ENCODE measurements around the gene RAB39A. TPM values are rescaled to one million over a fixed set of nuclear protein-coding genes. Genes with fewer than 3 reads are reported as not detected.
A peak's percentile ranks its signal among the peaks of the same experiment; 100 is the strongest.

The RAB39A gene
- total and polyA plus RNA-seq, 8 donors, result 0.80 to 5.6 (median 1.1) TPM

GRCh38 chr11:107988397-107989158 is 60.3 kb downstream of the RAB39A start:
- TF ChIP-seq CTCF (IDR thresholded peaks at IDR 0.05), result no peak
- H3K9me3 ChIP-seq, result no peaks in the 10 kb centered on the region
- peak; percentile 80 for ATAC-seq

GRCh38 chr11:107991868-107992414 is 63.7 kb downstream of the RAB39A start:
- intact Hi-C loops (cut with DNase I), result no loop called here
- Histone ChIP-seq H3K4me1 (no peaks in the 10 kb centered on the region), H3K36me3 (no peaks in the 10 kb centered on the region), H3K9me3 (no peaks in the 10 kb centered on the region), H3K4me3 (no peak overlapping the region), H3K27ac (no peak overlapping the region), H3K27me3 (no peaks in the 10 kb centered on the region)
- no peak for TF ChIP-seq CTCF (IDR thresholded peaks at IDR 0.05)
- ATAC-seq (no peak), DNase-seq (no peak)

More at GRCh38 chr11:107988397-107989158, 60.3 kb downstream of the RAB39A start:
- intact Hi-C loops (cut with DNase I), result no loop called here
- Histone ChIP-seq H3K27me3 (no peaks in the 10 kb centered on the region), H3K4me1 (no peaks in the 10 kb centered on the region), H3K4me3 (no peak overlapping the region), H3K27ac (peak overlapping the region in 1 of 2 donors; percentile 62), H3K36me3 (no peaks in the 10 kb centered on the region)
- no peak for DNase-seq

GRCh38 chr11:107996006-107996776 is 67.9 kb downstream of the RAB39A start:
- DNase-seq, result no peak
- Histone ChIP-seq H3K9me3 (no peaks in the 10 kb centered on the region), H3K4me1 (no peaks in the 10 kb centered on the region), H3K36me3 (no peaks in the 10 kb centered on the region), H3K27me3 (no peaks in the 10 kb centered on the region), H3K27ac (no peak overlapping the region), H3K4me3 (no peak overlapping the region)
- no peak for ATAC-seq
- intact Hi-C loops (cut with DNase I), result no loop called here
- TF ChIP-seq CTCF (IDR thresholded peaks at IDR 0.05), result no peak

GRCh38 chr11:107998761-107999160 is 70.5 kb downstream of the RAB39A start:
- ATAC-seq, result no peak
- intact Hi-C loops (cut with DNase I), result no loop called here

More at GRCh38 chr11:107998761-107999160, 70.5 kb downstream of the RAB39A start:
- Histone ChIP-seq H3K4me3 (no peak overlapping the region), H3K9me3 (no peaks in the 10 kb centered on the region), H3K27me3 (no peaks in the 10 kb centered on the region), H3K36me3 (no peaks in the 10 kb centered on the region), H3K27ac (no peak overlapping the region), H3K4me1 (no peaks in the 10 kb centered on the region)
- no peak for TF ChIP-seq CTCF (IDR thresholded peaks at IDR 0.05)
- no peak for DNase-seq
